Osteoblast (primary cell): ENCODE results near the gene SOX13. TPM values are rescaled to one million over a fixed set of nuclear protein-coding genes. Genes with fewer than 3 reads are reported as not detected.

Source experiments
- DNase-seq: peaks from one replicate; pipeline ENCODE4 v3.0.0; 2011; ENCODE audit warnings: low spot score, mixed read lengths; ENCODE audit not compliant: insufficient read length; ENCODE audit errors: missing footprints
- H2AFZ ChIP-seq: 2 replicates; pipeline ENCODE4 v1.6.0; 2011; ENCODE audit warnings: mild to moderate bottlenecking, low read length
- H3K27ac ChIP-seq: 2 replicates; pipeline ENCODE4 v1.5.1; 2011; ENCODE audit warnings: mild to moderate bottlenecking, low read depth, low read length, moderate library complexity
- H3K27me3 ChIP-seq: 2 replicates; pipeline ENCODE4 v1.6.0; 2012; ENCODE audit warnings: mild to moderate bottlenecking, control low read depth, inconsistent platforms, low read length, moderate library complexity; ENCODE audit not compliant: insufficient read depth
- H3K36me3 ChIP-seq: 2 replicates; pipeline ENCODE4 v1.5.1; 2011; ENCODE audit warnings: mild to moderate bottlenecking, low read length, control low read depth, moderate library complexity; ENCODE audit not compliant: insufficient read depth
- H3K4me1 ChIP-seq: 2 replicates; pipeline ENCODE4 v1.5.1; 2011; ENCODE audit warnings: mild to moderate bottlenecking, low read length, control low read depth, moderate library complexity; ENCODE audit not compliant: insufficient read depth
- H3K4me2 ChIP-seq: 2 replicates; pipeline ENCODE4 v1.6.0; 2011; ENCODE audit warnings: mild to moderate bottlenecking, low read length; ENCODE audit not compliant: insufficient read depth
- H3K4me3 ChIP-seq: fragments of 200-600 bp; sonication (generic); 3 replicates; pipeline ENCODE4 v1.5.1; 2012; ENCODE audit warnings: mild to moderate bottlenecking, low read length, inconsistent platforms; ENCODE audit not compliant: insufficient read depth
- H3K79me2 ChIP-seq: 2 replicates; pipeline ENCODE4 v1.6.0; 2012; ENCODE audit warnings: mild to moderate bottlenecking, low read length, control low read depth, inconsistent platforms; ENCODE audit not compliant: insufficient read depth
- H3K9me3 ChIP-seq: 2 replicates; pipeline ENCODE4 v1.5.1; 2011; ENCODE audit warnings: low read depth, low read length, control low read depth
- H4K20me1 ChIP-seq: 2 replicates; pipeline ENCODE4 v1.6.0; 2012; ENCODE audit warnings: mild to moderate bottlenecking, low read length, control low read depth; ENCODE audit not compliant: insufficient read depth
- total RNA-seq: library from RNA; depleted of rRNA; stranded (reverse); fragments of >200 nt; gene quantifications from 2 replicates; pipeline ENCODE4 v1.2.3, GENCODE V29; 2012
- TF ChIP-seq, protein P1 (sequence below): IDR thresholded peaks from 2 replicates; pipeline ENCODE4 v1.5.1; 2011; ENCODE audit warnings: mild to moderate bottlenecking, low read depth, low read length, moderate library complexity; ENCODE audit errors: extremely low read depth

The SOX13 gene
- total RNA-seq, 1 donor = 9.0 TPM

DNA sequence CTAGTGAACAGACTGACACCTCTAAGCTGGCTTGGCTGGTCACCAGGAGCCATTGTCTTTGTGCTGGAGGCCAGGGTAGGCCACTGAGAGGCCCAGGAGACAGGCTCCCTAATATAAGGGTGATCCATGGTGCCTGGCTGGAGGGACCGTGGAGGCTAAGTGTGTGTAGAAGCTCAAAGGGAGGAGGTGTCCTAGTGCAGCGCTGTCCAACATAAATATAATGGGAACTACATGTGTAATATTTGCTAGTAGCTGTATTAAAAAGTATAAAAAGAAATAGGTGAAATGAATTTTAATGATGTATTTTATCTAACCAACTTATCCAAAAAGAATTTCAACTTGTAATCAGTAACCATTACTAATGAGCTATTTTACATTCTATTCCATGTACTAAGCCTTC, 35.0 kb downstream of the SOX13 start:
- no peak for DNase-seq
- Histone ChIP-seq H2AFZ (no peak overlapping the region), H3K27ac (no peak overlapping the region), H4K20me1 (peaks cover 7% of the 10 kb centered on the region), H3K4me3 (no peak overlapping the region), H3K79me2 (no peaks in the 10 kb centered on the region), H3K4me1 (peaks cover 23% of the 10 kb centered on the region), H3K4me2 (no peak overlapping the region), H3K9me3 (no peaks in the 10 kb centered on the region), H3K36me3 (no peaks in the 10 kb centered on the region), H3K27me3 (no peaks in the 10 kb centered on the region)
- TF ChIP-seq, protein P1, sequence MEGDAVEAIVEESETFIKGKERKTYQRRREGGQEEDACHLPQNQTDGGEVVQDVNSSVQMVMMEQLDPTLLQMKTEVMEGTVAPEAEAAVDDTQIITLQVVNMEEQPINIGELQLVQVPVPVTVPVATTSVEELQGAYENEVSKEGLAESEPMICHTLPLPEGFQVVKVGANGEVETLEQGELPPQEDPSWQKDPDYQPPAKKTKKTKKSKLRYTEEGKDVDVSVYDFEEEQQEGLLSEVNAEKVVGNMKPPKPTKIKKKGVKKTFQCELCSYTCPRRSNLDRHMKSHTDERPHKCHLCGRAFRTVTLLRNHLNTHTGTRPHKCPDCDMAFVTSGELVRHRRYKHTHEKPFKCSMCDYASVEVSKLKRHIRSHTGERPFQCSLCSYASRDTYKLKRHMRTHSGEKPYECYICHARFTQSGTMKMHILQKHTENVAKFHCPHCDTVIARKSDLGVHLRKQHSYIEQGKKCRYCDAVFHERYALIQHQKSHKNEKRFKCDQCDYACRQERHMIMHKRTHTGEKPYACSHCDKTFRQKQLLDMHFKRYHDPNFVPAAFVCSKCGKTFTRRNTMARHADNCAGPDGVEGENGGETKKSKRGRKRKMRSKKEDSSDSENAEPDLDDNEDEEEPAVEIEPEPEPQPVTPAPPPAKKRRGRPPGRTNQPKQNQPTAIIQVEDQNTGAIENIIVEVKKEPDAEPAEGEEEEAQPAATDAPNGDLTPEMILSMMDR = no peak

DNA sequence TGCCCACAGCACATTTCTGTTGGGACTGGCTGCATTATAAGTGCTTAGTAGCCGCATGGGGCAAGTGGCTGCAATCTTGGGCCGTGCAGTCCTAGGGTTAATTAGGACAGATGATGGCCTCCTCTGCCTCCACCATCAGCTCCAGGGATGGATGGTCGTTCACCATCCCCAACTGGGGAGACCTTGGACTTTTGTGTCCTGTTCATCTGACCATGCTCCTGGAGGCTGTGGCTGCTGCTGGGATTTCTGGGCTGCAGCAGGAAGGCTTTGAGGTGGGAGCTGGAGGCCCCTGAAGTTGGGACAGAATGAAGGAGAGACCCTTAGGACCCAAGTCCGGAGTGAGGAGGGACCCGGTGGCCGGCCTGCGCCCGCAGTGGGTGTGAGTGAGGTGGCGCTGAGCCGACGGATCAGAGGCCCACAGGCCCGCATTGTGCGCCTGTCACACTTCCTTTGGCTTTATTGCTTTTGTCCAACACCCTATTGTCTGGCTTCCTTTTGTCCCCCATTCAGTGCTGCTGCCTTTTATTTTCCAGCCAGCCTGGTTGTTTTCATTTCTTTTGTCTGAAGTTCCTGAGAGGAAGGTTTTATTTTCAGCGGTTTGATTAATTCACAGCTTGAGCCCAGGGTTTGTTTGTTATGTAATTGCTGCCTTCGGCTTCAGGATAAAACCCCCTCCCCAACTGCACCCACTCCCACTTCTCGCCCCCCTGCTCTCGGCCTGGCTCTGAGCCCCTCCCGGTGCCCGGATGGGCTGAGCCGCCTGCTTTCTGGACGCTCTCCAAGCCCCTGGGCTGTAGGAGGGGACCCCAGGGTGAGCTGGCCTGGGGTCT, 35.6 kb downstream of the SOX13 start:
- Histone ChIP-seq H4K20me1 (peaks cover 7% of the 10 kb centered on the region), H3K36me3 (no peaks in the 10 kb centered on the region), H3K79me2 (no peaks in the 10 kb centered on the region), H3K9me3 (no peaks in the 10 kb centered on the region), H2AFZ (no peak overlapping the region), H3K27ac (no peak overlapping the region), H3K4me3 (no peak overlapping the region), H3K4me1 (peaks cover 22% of the 10 kb centered on the region), H3K4me2 (no peak overlapping the region), H3K27me3 (no peaks in the 10 kb centered on the region)
- DNase-seq = peak; percentile 55
- TF ChIP-seq, protein P1 = no peak

DNA sequence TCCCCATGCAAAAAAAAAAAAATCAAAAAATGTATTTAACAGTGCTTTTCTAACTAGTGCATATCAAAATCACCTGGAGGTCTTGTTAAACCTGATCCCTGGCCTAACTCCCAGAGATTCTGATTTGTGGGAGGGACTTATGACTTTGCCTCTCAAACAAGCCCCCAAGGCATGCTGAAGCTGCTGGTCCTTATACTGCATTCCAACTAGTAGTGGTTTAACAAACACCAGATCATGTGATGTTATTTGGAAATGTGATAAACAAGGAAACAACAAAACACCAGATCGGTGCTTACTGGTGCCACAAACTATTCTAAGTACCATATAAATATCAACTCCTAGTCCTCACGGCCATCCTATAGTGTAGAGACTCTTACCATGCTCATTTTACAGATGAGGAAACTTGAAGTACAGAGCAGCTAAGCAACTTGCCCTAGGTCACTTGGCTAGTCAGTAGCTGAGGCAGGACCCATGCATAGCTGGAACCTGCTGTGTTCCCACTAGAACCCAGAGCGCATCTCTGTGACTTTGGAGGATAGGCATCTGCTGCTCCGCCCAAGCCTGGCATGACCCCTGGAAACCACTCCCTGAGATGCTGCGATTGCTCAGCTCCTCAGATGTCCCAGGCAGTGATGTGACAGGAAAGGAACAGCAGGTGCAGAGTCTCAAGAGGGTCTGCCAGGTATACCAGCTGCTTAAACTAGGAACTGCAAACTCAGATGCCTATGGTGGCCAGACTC, 38.1 kb downstream of the SOX13 start:
- Histone ChIP-seq H3K36me3 (no peaks in the 10 kb centered on the region), H4K20me1 (peaks cover 7% of the 10 kb centered on the region), H3K4me2 (no peak overlapping the region), H2AFZ (no peak overlapping the region), H3K27ac (no peak overlapping the region), H3K79me2 (no peaks in the 10 kb centered on the region), H3K4me1 (peaks cover 11% of the 10 kb centered on the region), H3K9me3 (no peaks in the 10 kb centered on the region), H3K4me3 (no peak overlapping the region), H3K27me3 (no peaks in the 10 kb centered on the region)
- TF ChIP-seq, protein P1 = no peak
- peak; percentile 44 for DNase-seq
